GM12865 (cell line): Measurements from ENCODE around the gene MRPS10.

Source experiments
- DNase-seq: peaks from one replicate; pipeline ENCODE4 v3.0.0; 2010; ENCODE audit warnings: low read depth
- H3K4me3 ChIP-seq: 2 replicates; pipeline ENCODE4 v1.5.1; 2011; ENCODE audit warnings: mild to moderate bottlenecking, low read depth, low read length, control low read depth
- CTCF ChIP-seq: IDR thresholded peaks from 2 replicates; pipeline ENCODE4 v1.5.1; 2011; ENCODE audit warnings: low read length, control low read depth, low read depth, inconsistent platforms; ENCODE audit not compliant: insufficient read depth; ENCODE audit errors: missing control alignments

Gene MRPS10

GRCh38 chr6:42190554-42191183 lies 27.0 kb downstream of the MRPS10 start:
- no peak for DNase-seq
- no peak for TF ChIP-seq CTCF

DNA sequence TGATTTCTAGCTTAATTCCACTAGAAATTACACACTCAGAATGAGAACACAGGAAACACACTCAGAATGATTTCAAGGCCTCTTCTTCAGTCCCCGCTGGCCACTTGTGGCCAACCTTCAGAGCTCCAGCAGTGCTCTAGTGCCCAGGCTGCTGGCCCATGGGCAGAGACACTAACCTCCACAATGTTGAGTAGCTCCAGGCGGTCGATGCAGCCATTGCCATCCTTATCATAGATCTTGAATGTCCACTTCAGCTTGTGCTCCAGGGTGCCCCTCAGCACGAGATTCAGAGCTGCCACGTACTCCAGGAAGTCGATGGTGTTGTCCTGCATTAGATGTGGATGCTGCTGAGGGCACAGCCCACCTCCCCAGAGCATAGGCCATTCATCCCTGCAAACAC lies 29.3 kb downstream of the MRPS10 start:
- no peak overlapping the region for H3K4me3 ChIP-seq
- TF ChIP-seq CTCF, result no peak
- DNase-seq, result no peak

More at GRCh38 chr6:42190554-42191183, 27.0 kb downstream of the MRPS10 start:
- no peak overlapping the region for H3K4me3 ChIP-seq

DNA sequence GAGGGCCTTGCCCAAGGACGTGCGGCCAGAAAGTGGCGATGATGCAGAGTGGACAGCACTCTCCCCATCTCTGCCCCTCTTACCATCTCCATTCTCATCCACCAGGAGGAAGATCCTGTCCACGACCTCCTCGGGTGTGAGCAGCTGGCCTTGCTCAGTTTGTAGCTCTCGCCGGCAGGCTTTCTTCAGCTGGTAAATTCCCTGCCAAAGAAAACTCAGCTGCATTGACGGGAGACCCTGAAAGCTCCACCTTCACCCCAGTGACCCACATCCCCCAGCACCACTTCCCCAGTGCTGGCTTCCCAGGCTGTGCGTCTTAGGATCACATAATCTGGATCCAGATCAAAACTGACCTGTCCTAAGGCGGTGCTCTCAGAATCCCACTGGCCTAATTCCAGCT lies 32.1 kb downstream of the MRPS10 start:
- H3K4me3 ChIP-seq, result no peak overlapping the region
- DNase-seq, result no peak
- no peak for TF ChIP-seq CTCF

- TF ChIP-seq CTCF, result no peak
- no peak overlapping the region for H3K4me3 ChIP-seq
- no peak for DNase-seq
These were observed 33.2 kb downstream of the MRPS10 start for GRCh38 chr6:42184475-42184874.

DNA sequence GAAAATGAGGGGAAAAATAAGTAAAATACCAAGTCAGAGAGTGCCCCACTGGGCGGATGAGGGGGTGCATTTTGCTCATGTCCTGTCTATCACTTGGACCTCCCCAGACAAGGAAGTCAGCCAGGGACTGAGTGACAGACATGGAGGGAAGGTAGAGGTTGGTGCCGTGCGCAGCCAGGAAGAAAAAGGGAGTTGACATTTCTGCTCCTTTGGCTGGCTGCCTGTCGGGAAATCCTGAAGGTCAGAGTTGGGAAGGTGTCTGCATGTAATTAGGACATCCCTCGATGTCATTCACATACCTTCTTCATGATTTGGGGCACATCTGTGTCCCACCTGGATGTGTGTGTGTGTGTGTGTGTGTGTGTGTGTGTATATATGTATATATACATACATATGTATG lies 35.6 kb downstream of the MRPS10 start:
- no peak for TF ChIP-seq CTCF
- H3K4me3 ChIP-seq, result no peak overlapping the region
- no peak for DNase-seq

DNA sequence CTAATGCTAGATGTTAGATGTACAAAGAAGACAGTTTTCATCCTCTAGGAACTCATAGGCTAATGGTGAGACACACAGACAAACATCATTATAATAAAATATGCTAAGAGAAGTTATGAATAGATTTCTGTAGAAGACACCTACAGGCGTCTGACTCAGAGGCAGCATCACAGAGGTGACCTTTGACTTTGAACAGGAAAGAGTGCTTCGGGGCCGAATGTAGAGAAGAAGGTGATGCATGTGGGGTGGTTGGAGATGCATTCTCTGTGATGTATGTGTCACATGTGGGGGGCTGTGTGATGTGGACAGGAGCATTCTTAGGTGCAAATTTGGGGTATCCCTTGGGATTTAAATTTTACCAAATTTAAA lies 37.7 kb downstream of the MRPS10 start:
- DNase-seq, result no peak
- no peak overlapping the region for H3K4me3 ChIP-seq
- no peak for TF ChIP-seq CTCF

DNA sequence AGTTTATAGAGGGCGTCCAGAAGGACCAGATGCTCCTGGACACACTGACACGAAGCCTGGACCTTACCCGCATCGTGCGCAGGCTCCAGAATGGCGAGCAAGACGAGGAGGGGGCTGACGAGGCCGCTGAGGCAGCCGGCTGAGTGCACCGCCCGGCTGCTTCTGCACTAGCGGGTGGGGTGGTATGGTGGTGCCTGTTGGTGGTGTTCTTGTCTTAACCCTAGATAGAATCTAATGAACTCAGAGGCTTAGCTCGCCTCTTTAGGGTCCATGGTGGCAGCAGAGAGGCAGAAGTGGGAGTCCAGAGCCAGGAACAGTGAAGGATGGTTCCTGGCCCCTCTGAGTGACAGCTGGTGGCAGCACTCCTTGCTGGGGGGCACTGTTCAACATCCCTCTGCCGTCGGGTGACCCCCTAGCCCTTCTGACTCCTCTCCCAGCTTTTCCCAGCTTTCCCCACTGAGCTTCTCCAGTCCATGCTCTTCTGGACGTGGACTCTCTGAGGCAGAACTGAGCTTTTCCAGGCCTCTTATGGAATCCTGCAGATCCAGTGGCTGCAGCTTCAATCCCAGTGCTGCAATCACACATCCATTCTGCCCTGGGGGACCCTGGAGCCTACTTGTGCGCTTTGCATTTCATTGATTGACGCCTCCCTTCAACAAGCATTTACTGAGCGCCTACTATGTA lies 38.3 kb downstream of the MRPS10 start:
- no peak for DNase-seq
- TF ChIP-seq CTCF, result no peak
- H3K4me3 ChIP-seq, result no peak overlapping the region
